ENCODE results near the gene VPS35L.

- no peak for TF ChIP-seq YY1 (IDR thresholded peaks at IDR 0.05; ENCODE audit: insufficient read depth, insufficient read length)
- no peak for TF ChIP-seq ZNF274 (IDR thresholded peaks at IDR 0.05; ENCODE audit: low read depth, low read length)
- TF ChIP-seq SUZ12 (IDR thresholded peaks at IDR 0.05; ENCODE audit: extremely low read depth, insufficient read depth, insufficient read length): no peak
These were observed 152.2 kb downstream of the VPS35L start for GRCh38 chr16:19707569-19708295.
